Activated CD4-positive, CD25-positive, alpha-beta regulatory T cell (primary cell): ENCODE measurements around the gene PACS1.
"Not testable (repeated sequence)": the region's sequence is repeated elsewhere in the genome, so short reads cannot be mapped to it uniquely, and the experiment has no call there.

Experiments
- DNase-seq, 4 experiments: peaks; one replicate each; lab custom pipeline; 2025; lab: John Stamatoyannopoulos, UW

PACS1 gene

GRCh38 chr11:66111158-66111557 is 41.1 kb downstream of the PACS1 start:
- DNase-seq, result no peak

- DNase-seq, result no peak
Observed at GRCh38 chr11:66112041-66112491, 42.0 kb downstream of the PACS1 start.

GRCh38 chr11:66112601-66113499 is 42.8 kb downstream of the PACS1 start:
- no peak for DNase-seq

- not testable (repeated sequence) for DNase-seq
Observed at GRCh38 chr11:66114957-66115356, 44.9 kb downstream of the PACS1 start.

- no peak for DNase-seq
Observed at GRCh38 chr11:66115638-66116301, 45.7 kb downstream of the PACS1 start.

- no peak for DNase-seq
Observed at GRCh38 chr11:66116576-66117361, 46.7 kb downstream of the PACS1 start.

- DNase-seq, result no peak
Observed at GRCh38 chr11:66118847-66119246, 48.8 kb downstream of the PACS1 start.

- DNase-seq, result no peak
Observed at GRCh38 chr11:66119348-66120133, 49.5 kb downstream of the PACS1 start.

GRCh38 chr11:66121466-66121865 is 51.4 kb downstream of the PACS1 start:
- DNase-seq, result no peak

- no peak for DNase-seq
Observed at GRCh38 chr11:66123902-66124301, 53.8 kb downstream of the PACS1 start.

GRCh38 chr11:66124564-66124963 is 54.5 kb downstream of the PACS1 start:
- DNase-seq, result no peak

GRCh38 chr11:66126064-66126463 is 56.0 kb downstream of the PACS1 start:
- DNase-seq, result no peak

- peak in 2 of 4 experiments; percentile 10 to 26 for DNase-seq
Observed at GRCh38 chr11:66126808-66127555, 56.9 kb downstream of the PACS1 start.

- DNase-seq, result no peak
Observed at GRCh38 chr11:66130978-66131377, 60.9 kb downstream of the PACS1 start.

- DNase-seq, result no peak
Observed at GRCh38 chr11:66131937-66132632, 62.0 kb downstream of the PACS1 start.

GRCh38 chr11:66133216-66133775 is 63.2 kb downstream of the PACS1 start:
- no peak for DNase-seq

- DNase-seq, result no peak
Observed at GRCh38 chr11:66136752-66137123, 66.7 kb downstream of the PACS1 start.

GRCh38 chr11:66139817-66140404 is 69.8 kb downstream of the PACS1 start:
- no peak for DNase-seq
